Measurements from ENCODE around the gene TLR6.

TLR6 gene

DNA sequence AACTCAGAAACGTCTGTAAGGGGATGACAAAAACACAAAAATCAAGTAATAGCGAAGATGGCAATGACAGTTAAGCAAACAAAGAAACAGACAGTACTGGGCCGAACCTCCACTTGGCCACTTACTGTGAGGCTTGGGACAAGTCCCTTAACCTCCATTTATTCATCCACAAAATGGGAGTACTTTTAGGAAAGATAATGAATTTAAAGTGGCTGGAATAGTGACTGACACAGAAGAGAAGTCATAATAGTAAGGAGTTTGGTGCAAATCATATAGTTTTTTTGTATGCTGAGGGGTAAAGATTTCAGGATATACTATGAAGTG lies 1.4 kb upstream of the TLR6 start:
- H3K4me1 ChIP-seq (ENCODE audit: control insufficient read depth, insufficient read depth, low read length), result no peaks in the 10 kb centered on the region
- POLR2A ChIA-PET, result no interaction called here
- CTCF ChIA-PET, result no interaction called here

More for the DNA sequence above, 1.4 kb upstream of the TLR6 start:
- no peaks in the 10 kb centered on the region for H3K9me3 ChIP-seq (ENCODE audit: control insufficient read depth, insufficient read depth, low read depth, low read length)
- TF ChIP-seq ZNF501 (tag by site-specific recombination; IDR thresholded peaks at IDR 0.05) (no peak), HIC1 (tag by site-specific recombination; IDR thresholded peaks at IDR 0.05) (no peak), SP2 (tag by site-specific recombination; IDR thresholded peaks at IDR 0.05) (no peak), ZIC2 (tag by site-specific recombination; IDR thresholded peaks at IDR 0.05) (no peak), KLF1 (tag by site-specific recombination; IDR thresholded peaks at IDR 0.05) (no peak), ZFHX2 (tag by site-specific recombination; conservative IDR thresholded peaks at IDR 0.05) (no peak), ZNF518A (tag by site-specific recombination; conservative IDR thresholded peaks at IDR 0.05; ENCODE audit: low read depth) (no peak), ZNF175 (tag by site-specific recombination; IDR thresholded peaks at IDR 0.05) (no peak), MZF1 (tag by site-specific recombination; IDR thresholded peaks at IDR 0.05; ENCODE audit: borderline replicate concordance) (no peak), ZNF324 (tag by site-specific recombination; IDR thresholded peaks at IDR 0.05) (no peak), EGR2 (tag by site-specific recombination; IDR thresholded peaks at IDR 0.05; ENCODE audit: low read depth) (no peak), ZNF621 (tag by site-specific recombination; IDR thresholded peaks at IDR 0.05) (no peak), BCL11A (tag by site-specific recombination; IDR thresholded peaks at IDR 0.05; ENCODE audit: low read depth) (no peak), ZNF704 (tag by site-specific recombination; IDR thresholded peaks at IDR 0.05) (no peak), ZNF701 (tag by site-specific recombination; IDR thresholded peaks at IDR 0.05) (no peak)
- TF ChIP-seq, protein P1, sequence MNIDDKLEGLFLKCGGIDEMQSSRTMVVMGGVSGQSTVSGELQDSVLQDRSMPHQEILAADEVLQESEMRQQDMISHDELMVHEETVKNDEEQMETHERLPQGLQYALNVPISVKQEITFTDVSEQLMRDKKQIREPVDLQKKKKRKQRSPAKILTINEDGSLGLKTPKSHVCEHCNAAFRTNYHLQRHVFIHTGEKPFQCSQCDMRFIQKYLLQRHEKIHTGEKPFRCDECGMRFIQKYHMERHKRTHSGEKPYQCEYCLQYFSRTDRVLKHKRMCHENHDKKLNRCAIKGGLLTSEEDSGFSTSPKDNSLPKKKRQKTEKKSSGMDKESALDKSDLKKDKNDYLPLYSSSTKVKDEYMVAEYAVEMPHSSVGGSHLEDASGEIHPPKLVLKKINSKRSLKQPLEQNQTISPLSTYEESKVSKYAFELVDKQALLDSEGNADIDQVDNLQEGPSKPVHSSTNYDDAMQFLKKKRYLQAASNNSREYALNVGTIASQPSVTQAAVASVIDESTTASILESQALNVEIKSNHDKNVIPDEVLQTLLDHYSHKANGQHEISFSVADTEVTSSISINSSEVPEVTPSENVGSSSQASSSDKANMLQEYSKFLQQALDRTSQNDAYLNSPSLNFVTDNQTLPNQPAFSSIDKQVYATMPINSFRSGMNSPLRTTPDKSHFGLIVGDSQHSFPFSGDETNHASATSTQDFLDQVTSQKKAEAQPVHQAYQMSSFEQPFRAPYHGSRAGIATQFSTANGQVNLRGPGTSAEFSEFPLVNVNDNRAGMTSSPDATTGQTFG (tag by site-specific recombination; IDR thresholded peaks at IDR 0.05; ENCODE audit: borderline replicate concordance), result no peak
- H3K27ac ChIP-seq (ENCODE audit: extremely low read depth, low read depth, low read length), result no peak overlapping the region
- H3K4me3 ChIP-seq (ENCODE audit: low read depth, low read length), result no peak overlapping the region
- no peaks in the 10 kb centered on the region for H3K36me3 ChIP-seq (ENCODE audit: control insufficient read depth in 2 of 2, insufficient read depth in 1 of 2, low read length in 2 of 2)
